HCT116 (cell line): ENCODE measurements around the gene HLA-E.

Experiments
- CTCF ChIP-seq, 3 experiments: fragments of 200-600 bp in 1 of 3; sonication (generic) in 1 of 3; IDR thresholded peaks in 2 of 3; conservative IDR thresholded peaks in 1 of 3; 2 replicates each; pipeline ENCODE4 v1.5.1; 2012 to 2017; ENCODE audit warnings: low read depth in 2 of 3, low read length in 2 of 3, antibody characterized with exemption in 1 of 3, borderline replicate concordance in 1 of 3, control low read depth in 1 of 3, mild to moderate bottlenecking in 1 of 3, mixed read lengths in 1 of 3, mixed run types in 1 of 3, moderate library complexity in 1 of 3; ENCODE audit not compliant: insufficient read depth in 1 of 3
- ELF1 ChIP-seq: IDR thresholded peaks from 2 replicates; pipeline ENCODE4 v1.6.1; 2012; ENCODE audit warnings: low read depth, borderline replicate concordance
- POLR2A ChIP-seq: IDR thresholded peaks from 2 replicates; pipeline ENCODE4 v1.7.0; 2011; ENCODE audit warnings: borderline replicate concordance; ENCODE audit not compliant: insufficient read depth, insufficient read length; ENCODE audit errors: extremely low read depth
- SIN3A ChIP-seq: IDR thresholded peaks from 2 replicates; pipeline ENCODE4 v1.6.1; 2012; ENCODE audit warnings: low read depth
- ZNF274 ChIP-seq: fragments of 200-500 bp; sonication (Bioruptor generic); IDR thresholded peaks from 2 replicates; pipeline ENCODE4 v1.6.1; 2014; ENCODE audit warnings: mild to moderate bottlenecking, low read depth, low read length, inconsistent platforms

- no peak for TF ChIP-seq ZNF274
- no peak for TF ChIP-seq POLR2A
- no peak for TF ChIP-seq ELF1
- no peak for TF ChIP-seq CTCF (IDR thresholded peaks at IDR 0.05 in 2 of 3, conservative IDR thresholded peaks at IDR 0.05 in 1 of 3; ENCODE audit: borderline replicate concordance in 1 of 3, insufficient read depth in 1 of 3, low read depth in 2 of 3, low read length in 2 of 3)
- TF ChIP-seq SIN3A, result no peak
Observed at GRCh38 chr6:30530014-30530413, 40.7 kb downstream of the HLA-E start.
